ENCODE results near the gene WWTR1.

The WWTR1 gene

GRCh38 chr3:149657926-149658743 is at the start of gene WWTR1:
WWTR1 (minus strand) TSS chr3:149658025; CDS start chr3:149657306, 719 bp downstream.
- H3K9ac ChIP-seq, result peak within 1 kb of the TSS; percentile 64; the same call in 1 of the 2 replicates
- H3K4me2 ChIP-seq, result peak within 1 kb of the TSS; percentile 75
- no peaks in the 10 kb centered on the region for H3K36me3 ChIP-seq
- peaks cover 27% of the 10 kb centered on the region for H3K9me3 ChIP-seq
- no peaks in the 10 kb centered on the region for H4K20me1 ChIP-seq
- peaks cover 42% of the 10 kb centered on the region for H3K27me3 ChIP-seq
- no peak for TF ChIP-seq Cebpa-rat (IDR thresholded peaks at IDR 0.05)
- H3K4me1 ChIP-seq, result peaks cover 15% of the 10 kb centered on the region
- peak within 1 kb of the TSS; percentile 55; the same call in 1 of the 2 replicates for H3K27ac ChIP-seq
- H3K4me3 ChIP-seq, result peak within 1 kb of the TSS; percentile 70

- Histone ChIP-seq H3K27ac (no peak overlapping the region), H4K20me1 (no peaks in the 10 kb centered on the region), H3K9ac (no peak overlapping the region), H3K36me3 (no peaks in the 10 kb centered on the region), H3K4me1 (no peaks in the 10 kb centered on the region), H3K4me3 (no peak overlapping the region), H3K9me3 (no peaks in the 10 kb centered on the region), H3K4me2 (no peak overlapping the region), H3K27me3 (no peaks in the 10 kb centered on the region)
- no peak for TF ChIP-seq Cebpa-rat (IDR thresholded peaks at IDR 0.05)
Measured at GRCh38 chr3:149706905-149707304, 49.1 kb upstream of the WWTR1 start.

GRCh38 chr3:149705416-149705815 is 47.6 kb upstream of the WWTR1 start:
- H3K4me3 ChIP-seq, result no peak overlapping the region
- H3K27me3 ChIP-seq, result no peaks in the 10 kb centered on the region
- H3K9me3 ChIP-seq, result no peaks in the 10 kb centered on the region
- no peak overlapping the region for H3K9ac ChIP-seq
- no peaks in the 10 kb centered on the region for H4K20me1 ChIP-seq
- no peaks in the 10 kb centered on the region for H3K36me3 ChIP-seq
- no peak overlapping the region for H3K27ac ChIP-seq
- no peak for TF ChIP-seq Cebpa-rat (IDR thresholded peaks at IDR 0.05)
- H3K4me1 ChIP-seq, result no peaks in the 10 kb centered on the region
- no peak overlapping the region for H3K4me2 ChIP-seq

GRCh38 chr3:149703466-149703865 is 45.6 kb upstream of the WWTR1 start:
- TF ChIP-seq Cebpa-rat (IDR thresholded peaks at IDR 0.05), result no peak
- Histone ChIP-seq H3K4me1 (no peaks in the 10 kb centered on the region), H3K9me3 (peaks cover 13% of the 10 kb centered on the region), H4K20me1 (no peaks in the 10 kb centered on the region), H3K27ac (no peak overlapping the region), H3K9ac (no peak overlapping the region), H3K36me3 (no peaks in the 10 kb centered on the region), H3K4me2 (no peak overlapping the region), H3K27me3 (no peaks in the 10 kb centered on the region), H3K4me3 (no peak overlapping the region)

- Histone ChIP-seq H3K4me3 (no peak overlapping the region), H3K4me2 (no peak overlapping the region), H3K9me3 (peaks cover 19% of the 10 kb centered on the region), H3K9ac (no peak overlapping the region), H3K36me3 (no peaks in the 10 kb centered on the region), H3K27ac (no peak overlapping the region), H4K20me1 (no peaks in the 10 kb centered on the region), H3K4me1 (no peaks in the 10 kb centered on the region), H3K27me3 (no peaks in the 10 kb centered on the region)
- TF ChIP-seq Cebpa-rat (IDR thresholded peaks at IDR 0.05), result no peak
Measured at GRCh38 chr3:149702691-149703441, 45.0 kb upstream of the WWTR1 start.

- Histone ChIP-seq H3K9me3 (peaks cover 28% of the 10 kb centered on the region), H3K36me3 (no peaks in the 10 kb centered on the region), H3K4me3 (no peak overlapping the region), H3K4me2 (no peak overlapping the region), H3K4me1 (no peaks in the 10 kb centered on the region), H3K9ac (no peak overlapping the region), H3K27me3 (no peaks in the 10 kb centered on the region), H3K27ac (no peak overlapping the region), H4K20me1 (no peaks in the 10 kb centered on the region)
- no peak for TF ChIP-seq Cebpa-rat (IDR thresholded peaks at IDR 0.05)
Measured at GRCh38 chr3:149701977-149702350, 44.1 kb upstream of the WWTR1 start.

- Histone ChIP-seq H3K27me3 (no peaks in the 10 kb centered on the region), H4K20me1 (no peaks in the 10 kb centered on the region), H3K4me1 (no peaks in the 10 kb centered on the region), H3K4me3 (no peak overlapping the region), H3K27ac (no peak overlapping the region), H3K4me2 (no peak overlapping the region), H3K36me3 (no peaks in the 10 kb centered on the region), H3K9me3 (peaks cover 31% of the 10 kb centered on the region), H3K9ac (no peak overlapping the region)
- TF ChIP-seq Cebpa-rat (IDR thresholded peaks at IDR 0.05), result no peak
Measured at GRCh38 chr3:149701206-149701976, 43.6 kb upstream of the WWTR1 start.

- no peaks in the 10 kb centered on the region for H3K27me3 ChIP-seq
- H3K36me3 ChIP-seq, result no peaks in the 10 kb centered on the region
- H4K20me1 ChIP-seq, result no peaks in the 10 kb centered on the region
- H3K9me3 ChIP-seq, result peaks cover 9% of the 10 kb centered on the region; the same call in 1 of the 2 replicates
- H3K4me2 ChIP-seq, result no peak overlapping the region
- TF ChIP-seq Cebpa-rat (IDR thresholded peaks at IDR 0.05), result no peak
- no peaks in the 10 kb centered on the region for H3K4me1 ChIP-seq
- no peak overlapping the region for H3K4me3 ChIP-seq
- H3K27ac ChIP-seq, result no peak overlapping the region
- H3K9ac ChIP-seq, result no peak overlapping the region
Measured at GRCh38 chr3:149688122-149688757, 30.4 kb upstream of the WWTR1 start.

GRCh38 chr3:149686996-149687395 is 29.2 kb upstream of the WWTR1 start:
- H3K27ac ChIP-seq, result no peak overlapping the region
- no peak overlapping the region for H3K4me2 ChIP-seq
- H3K4me1 ChIP-seq, result no peaks in the 10 kb centered on the region
- no peak overlapping the region for H3K9ac ChIP-seq
- no peaks in the 10 kb centered on the region for H4K20me1 ChIP-seq
- TF ChIP-seq Cebpa-rat (IDR thresholded peaks at IDR 0.05), result no peak
- H3K36me3 ChIP-seq, result no peaks in the 10 kb centered on the region
- no peak overlapping the region for H3K4me3 ChIP-seq
- peaks cover 9% of the 10 kb centered on the region; the same call in 1 of the 2 replicates for H3K9me3 ChIP-seq
- no peaks in the 10 kb centered on the region for H3K27me3 ChIP-seq
